Fibroblast of skin of right quadriceps (primary cell): ENCODE measurements around the gene TMEM253.

Experiments used
- DNase-seq: peaks from one replicate; pipeline ENCODE4 v3.0.0-alpha.2; 2013

TMEM253 gene

GRCh38 chr14:21071225-21072030, 29.4 kb upstream of the TMEM253 start:
- peak; percentile 97 for DNase-seq

- DNase-seq = peak; percentile 86
These were observed 28.8 kb upstream of the TMEM253 start for GRCh38 chr14:21072031-21072473.

- DNase-seq = no peak
These were observed 28.0 kb upstream of the TMEM253 start for GRCh38 chr14:21072781-21073339.

- no peak for DNase-seq
These were observed 26.9 kb upstream of the TMEM253 start for GRCh38 chr14:21073921-21074320.

GRCh38 chr14:21074398-21075272, 26.2 kb upstream of the TMEM253 start:
- no peak for DNase-seq

- DNase-seq = no peak
These were observed 25.0 kb upstream of the TMEM253 start for GRCh38 chr14:21075719-21076437.

GRCh38 chr14:21077672-21078071, 23.2 kb upstream of the TMEM253 start:
- no peak for DNase-seq

- DNase-seq = no peak
These were observed 22.6 kb upstream of the TMEM253 start for GRCh38 chr14:21078287-21078686.

GRCh38 chr14:21078726-21079125, 22.1 kb upstream of the TMEM253 start:
- no peak for DNase-seq

- DNase-seq = no peak
These were observed 19.2 kb upstream of the TMEM253 start for GRCh38 chr14:21081521-21082142.

GRCh38 chr14:21083565-21084325, 17.1 kb upstream of the TMEM253 start:
- DNase-seq = no peak

GRCh38 chr14:21084396-21084795, 16.5 kb upstream of the TMEM253 start:
- DNase-seq = no peak

GRCh38 chr14:21084998-21085853, 15.6 kb upstream of the TMEM253 start:
- peak; percentile 46 for DNase-seq

GRCh38 chr14:21086908-21087293, 14.0 kb upstream of the TMEM253 start:
- DNase-seq = no peak

GRCh38 chr14:21087294-21088091, 13.4 kb upstream of the TMEM253 start:
- peak; percentile 95 for DNase-seq

- no peak for DNase-seq
These were observed 12.2 kb upstream of the TMEM253 start for GRCh38 chr14:21088687-21089086.

GRCh38 chr14:21089271-21089670, 11.6 kb upstream of the TMEM253 start:
- DNase-seq = no peak

GRCh38 chr14:21089877-21090193, 11.0 kb upstream of the TMEM253 start:
- no peak for DNase-seq

- no peak for DNase-seq
These were observed 10.5 kb upstream of the TMEM253 start for GRCh38 chr14:21090194-21090939.
